K562 (cell line): ENCODE data around the gene C2CD4B.

ENCODE experiments used
- CBX2 ChIP-seq: fragments of 200-600 bp; sonication (generic); IDR thresholded peaks from one replicate; pipeline ENCODE4 v1.6.1; 2012; ENCODE audit warnings: mild to moderate bottlenecking, low read length, inconsistent platforms; ENCODE audit not compliant: insufficient read depth, poor library complexity, severe bottlenecking
- MYBL2 ChIP-seq, 2 experiments: fragments of 450-650 bp in 1 of 2; sonication (generic) in 1 of 2; formaldehyde crosslinking in 1 of 2; IDR thresholded peaks; 2 replicates each; pipeline versions ENCODE4 v1.6.1 to v1.8.1; 2017 to 2022; ENCODE audit warnings: borderline replicate concordance in 1 of 2, inconsistent platforms in 1 of 2, low read depth in 1 of 2, mild to moderate bottlenecking in 1 of 2, missing genetic modification reagents in 1 of 2, moderate library complexity in 1 of 2
- NCOA2 ChIP-seq, 2 experiments: fragments of 450-650 bp; IDR thresholded peaks; 2 replicates each; pipeline ENCODE4 v1.6.1; 2018; ENCODE audit warnings: mild to moderate bottlenecking in 2 of 2, moderate library complexity in 1 of 2; ENCODE audit not compliant: partially characterized antibody in 2 of 2
- POLR2A ChIP-seq: fragments of 450-650 bp; conservative IDR thresholded peaks from 2 replicates; pipeline ENCODE4 v1.6.1; 2016
- ZBTB1 ChIP-seq: sonication (generic); formaldehyde crosslinking; IDR thresholded peaks from 2 replicates; pipeline ENCODE4 v1.8.1; 2023; ENCODE audit warnings: missing genetic modification reagents, low read depth, mild to moderate bottlenecking, borderline replicate concordance
- TF ChIP-seq, protein P1 (sequence below): sonication (generic); formaldehyde crosslinking; IDR thresholded peaks from 2 replicates; pipeline ENCODE4 v1.8.1; 2023; ENCODE audit warnings: missing genetic modification reagents, mild to moderate bottlenecking, borderline replicate concordance

DNA sequence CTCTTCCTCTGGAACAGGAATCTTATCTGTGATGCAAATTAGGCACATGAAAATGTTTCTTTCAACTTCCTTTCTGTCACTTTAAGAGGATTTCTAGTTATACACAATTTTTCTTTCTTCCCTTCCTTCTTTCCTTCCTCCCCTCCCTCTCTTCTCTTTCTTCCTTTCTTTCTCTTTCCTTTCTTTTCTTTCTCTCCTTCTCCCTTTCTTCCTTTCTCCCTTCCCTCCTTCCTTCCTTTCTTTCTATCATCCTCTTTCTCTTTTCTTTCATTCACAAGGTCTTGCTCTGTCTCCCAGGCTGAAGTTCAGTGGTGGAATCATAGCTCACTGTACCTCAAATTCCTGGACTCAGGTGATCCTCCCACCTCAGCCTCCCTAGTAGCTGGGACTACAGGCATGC lies 18.0 kb upstream of the C2CD4B start:
- TF ChIP-seq POLR2A (no peak), CBX2 (no peak), ZBTB1 (CRISPR knock-in tag) (no peak), MYBL2 (IDR thresholded peaks at IDR 0.05; ENCODE audit: low read depth) (no peak), MYBL2 (CRISPR knock-in tag; IDR thresholded peaks at IDR 0.05; ENCODE audit: borderline replicate concordance) (no peak), NCOA2 (IDR thresholded peaks at IDR 0.05; ENCODE audit: partially characterized antibody in 2 of 2) (no peak)
- TF ChIP-seq, protein P1, sequence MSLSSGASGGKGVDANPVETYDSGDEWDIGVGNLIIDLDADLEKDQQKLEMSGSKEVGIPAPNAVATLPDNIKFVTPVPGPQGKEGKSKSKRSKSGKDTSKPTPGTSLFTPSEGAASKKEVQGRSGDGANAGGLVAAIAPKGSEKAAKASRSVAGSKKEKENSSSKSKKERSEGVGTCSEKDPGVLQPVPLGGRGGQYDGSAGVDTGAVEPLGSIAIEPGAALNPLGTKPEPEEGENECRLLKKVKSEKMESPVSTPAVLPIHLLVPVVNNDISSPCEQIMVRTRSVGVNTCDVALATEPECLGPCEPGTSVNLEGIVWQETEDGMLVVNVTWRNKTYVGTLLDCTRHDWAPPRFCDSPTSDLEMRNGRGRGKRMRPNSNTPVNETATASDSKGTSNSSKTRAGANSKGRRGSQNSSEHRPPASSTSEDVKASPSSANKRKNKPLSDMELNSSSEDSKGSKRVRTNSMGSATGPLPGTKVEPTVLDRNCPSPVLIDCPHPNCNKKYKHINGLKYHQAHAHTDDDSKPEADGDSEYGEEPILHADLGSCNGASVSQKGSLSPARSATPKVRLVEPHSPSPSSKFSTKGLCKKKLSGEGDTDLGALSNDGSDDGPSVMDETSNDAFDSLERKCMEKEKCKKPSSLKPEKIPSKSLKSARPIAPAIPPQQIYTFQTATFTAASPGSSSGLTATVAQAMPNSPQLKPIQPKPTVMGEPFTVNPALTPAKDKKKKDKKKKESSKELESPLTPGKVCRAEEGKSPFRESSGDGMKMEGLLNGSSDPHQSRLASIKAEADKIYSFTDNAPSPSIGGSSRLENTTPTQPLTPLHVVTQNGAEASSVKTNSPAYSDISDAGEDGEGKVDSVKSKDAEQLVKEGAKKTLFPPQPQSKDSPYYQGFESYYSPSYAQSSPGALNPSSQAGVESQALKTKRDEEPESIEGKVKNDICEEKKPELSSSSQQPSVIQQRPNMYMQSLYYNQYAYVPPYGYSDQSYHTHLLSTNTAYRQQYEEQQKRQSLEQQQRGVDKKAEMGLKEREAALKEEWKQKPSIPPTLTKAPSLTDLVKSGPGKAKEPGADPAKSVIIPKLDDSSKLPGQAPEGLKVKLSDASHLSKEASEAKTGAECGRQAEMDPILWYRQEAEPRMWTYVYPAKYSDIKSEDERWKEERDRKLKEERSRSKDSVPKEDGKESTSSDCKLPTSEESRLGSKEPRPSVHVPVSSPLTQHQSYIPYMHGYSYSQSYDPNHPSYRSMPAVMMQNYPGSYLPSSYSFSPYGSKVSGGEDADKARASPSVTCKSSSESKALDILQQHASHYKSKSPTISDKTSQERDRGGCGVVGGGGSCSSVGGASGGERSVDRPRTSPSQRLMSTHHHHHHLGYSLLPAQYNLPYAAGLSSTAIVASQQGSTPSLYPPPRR (CRISPR knock-in tag): no peak
